Fibroblast of mammary gland (primary cell): Measurements from ENCODE around the gene DCLK1.

ENCODE experiments used
- DNase-seq: peaks from one replicate; pipeline ENCODE4 v3.0.0-alpha.2; 2010; ENCODE audit warnings: low read depth
- H3K4me3 ChIP-seq: 2 replicates; pipeline ENCODE4 v1.5.1; 2011; ENCODE audit warnings: low read depth, mild to moderate bottlenecking, low read length, moderate library complexity; ENCODE audit not compliant: control insufficient read depth
- CTCF ChIP-seq: conservative IDR thresholded peaks from 2 replicates; pipeline ENCODE4 v1.5.1; 2011; ENCODE audit warnings: low read depth, low read length, inconsistent platforms; ENCODE audit not compliant: control insufficient read depth, insufficient read depth

The DCLK1 gene

GRCh38 chr13:35824825-35825224 lies 306.4 kb downstream of the DCLK1 start:
- H3K4me3 ChIP-seq, result no peak overlapping the region
- no peak for TF ChIP-seq CTCF
- no peak for DNase-seq

- no peak for TF ChIP-seq CTCF
- no peak for DNase-seq
Measured at GRCh38 chr13:35824395-35824794, 306.8 kb downstream of the DCLK1 start.

DNA sequence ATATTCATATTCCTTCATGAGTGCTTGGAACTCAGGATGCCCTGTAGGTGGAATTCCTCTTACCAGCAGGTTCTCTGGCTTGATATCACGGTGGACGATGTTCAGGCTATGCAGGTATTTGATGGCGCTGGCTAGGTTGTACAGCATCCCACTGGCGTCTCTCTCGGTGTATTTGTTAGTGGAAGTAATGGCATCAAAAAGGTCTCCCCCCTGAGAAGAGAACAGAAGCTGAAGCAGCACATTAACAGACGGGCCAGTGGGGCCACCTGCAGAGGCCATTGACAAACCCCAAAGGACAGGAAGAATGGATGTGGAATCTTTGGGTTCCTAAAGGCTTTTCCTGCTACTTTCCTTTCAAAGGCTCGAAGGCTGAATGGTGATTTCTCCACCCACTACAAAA lies 308.5 kb downstream of the DCLK1 start:
- H3K4me3 ChIP-seq, result no peak overlapping the region
- no peak for DNase-seq
- TF ChIP-seq CTCF, result no peak

More at GRCh38 chr13:35824395-35824794, 306.8 kb downstream of the DCLK1 start:
- H3K4me3 ChIP-seq, result no peak overlapping the region

DNA sequence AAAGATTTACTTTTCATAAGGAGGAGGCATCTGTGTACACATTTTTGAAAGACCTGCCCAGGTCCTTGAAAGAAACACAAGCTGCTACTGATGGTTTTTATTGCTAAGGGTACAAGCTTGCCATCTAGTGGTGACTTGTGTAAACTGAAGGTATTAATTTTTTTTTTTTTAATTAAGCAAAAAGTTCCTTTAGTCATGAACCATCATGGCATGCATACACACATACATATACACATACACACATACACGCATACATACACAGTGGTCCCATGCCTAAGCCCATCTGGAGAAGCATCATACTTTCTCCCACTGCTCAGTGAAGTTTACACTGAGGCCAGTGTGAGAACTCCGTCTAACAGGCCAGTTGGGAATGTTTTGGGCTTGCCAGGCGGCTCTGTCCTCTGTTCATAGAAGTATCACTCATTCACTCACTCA lies 312.5 kb downstream of the DCLK1 start:
- peak; percentile 70 for DNase-seq
- peak; percentile 83 for TF ChIP-seq CTCF
- no peak overlapping the region for H3K4me3 ChIP-seq

DNA sequence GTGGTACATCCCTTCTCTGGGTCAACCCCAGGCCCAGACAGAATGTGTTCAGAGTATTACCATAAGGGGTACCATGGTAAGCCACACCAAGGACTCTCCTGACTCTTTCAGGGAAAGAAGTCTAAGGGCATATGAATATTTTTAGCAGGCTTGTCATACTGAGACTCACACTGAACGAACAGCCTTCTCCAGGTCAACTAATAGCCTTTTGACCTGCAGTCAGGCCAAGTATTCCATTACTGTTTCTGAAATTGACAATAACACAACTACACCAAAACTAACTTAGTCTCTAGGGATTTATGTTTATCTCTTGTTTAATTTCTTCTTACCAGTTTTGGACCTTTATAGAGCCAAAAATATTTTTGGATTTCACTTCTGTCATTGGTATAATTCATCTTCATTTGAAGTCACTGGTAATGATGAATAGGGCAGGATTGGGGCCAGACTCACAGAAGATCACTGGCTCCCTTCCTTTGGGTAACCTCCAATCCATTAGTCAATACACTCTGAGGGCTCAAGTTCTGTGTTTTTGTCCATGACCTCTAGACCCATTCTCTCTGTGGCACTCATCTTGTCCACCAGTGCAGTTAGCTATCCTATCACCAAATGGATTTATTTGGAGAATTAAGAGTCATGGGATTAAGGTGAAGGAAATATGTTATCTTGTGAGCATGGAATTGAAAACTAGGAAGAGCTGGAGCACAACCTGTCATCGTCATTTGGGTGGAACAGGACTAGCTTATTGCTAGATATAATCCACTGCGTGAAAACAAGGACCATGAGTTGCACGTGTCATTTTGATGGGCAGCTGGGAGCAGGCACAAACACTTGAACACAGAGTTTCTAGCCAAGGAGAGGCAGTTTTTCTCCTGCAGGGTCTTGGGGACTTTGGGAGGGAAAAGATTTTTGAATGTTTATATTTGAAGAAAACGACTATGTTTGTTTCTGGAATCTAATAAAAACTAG lies 313.3 kb downstream of the DCLK1 start:
- no peak overlapping the region for H3K4me3 ChIP-seq
- DNase-seq, result peak; percentile 16
- no peak for TF ChIP-seq CTCF

- no peak for TF ChIP-seq CTCF
- no peak overlapping the region for H3K4me3 ChIP-seq
- no peak for DNase-seq
Measured at GRCh38 chr13:35814605-35815011, 316.6 kb downstream of the DCLK1 start.
